ENCODE measurements around the gene CCDC177.
A peak's percentile ranks its signal among the peaks of the same experiment; 100 is the strongest.

CCDC177 gene

DNA sequence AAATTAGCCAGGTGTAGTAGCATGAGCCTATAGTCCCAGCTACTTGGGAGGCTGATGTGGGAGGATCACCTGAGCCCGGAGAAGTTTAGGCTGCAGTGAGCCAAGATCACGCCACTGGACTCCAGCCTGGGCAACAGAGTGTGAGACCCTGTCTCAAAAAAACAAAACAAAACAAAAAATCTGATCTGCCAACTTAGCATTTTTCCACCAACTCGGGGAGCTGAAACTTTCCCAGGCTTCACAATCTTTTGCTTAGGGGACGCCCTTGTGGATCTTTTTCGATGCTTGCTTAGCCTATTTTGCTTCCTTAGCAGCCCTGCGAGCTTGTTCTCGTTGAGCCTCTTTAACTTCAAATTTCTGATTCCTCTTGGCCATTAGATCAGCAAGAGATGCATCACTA, 13.8 kb downstream of the CCDC177 start:
- no peak for DNase-seq

DNA sequence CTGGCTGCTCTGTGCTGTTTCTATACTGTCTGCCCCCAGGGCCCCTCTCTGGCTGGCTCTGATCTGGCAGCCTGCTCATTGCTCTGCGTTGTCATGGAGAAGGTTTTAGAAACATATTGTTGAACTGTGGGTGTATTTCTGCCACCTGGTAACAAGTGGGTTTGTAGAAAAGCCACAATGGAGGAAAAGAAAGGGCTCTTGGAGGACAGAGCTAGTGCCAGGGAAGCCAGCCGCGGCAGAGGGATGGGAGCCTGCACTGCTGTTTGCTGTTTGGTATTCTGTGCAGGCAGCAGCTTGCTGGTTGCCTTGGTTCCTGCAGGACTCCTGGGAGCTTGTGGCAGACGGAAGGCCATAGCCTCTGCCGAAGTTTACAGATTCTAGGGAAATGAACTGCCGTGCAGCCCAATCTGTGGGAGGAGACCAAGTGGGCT, 15.1 kb downstream of the CCDC177 start:
- peak; percentile 89 for DNase-seq

- DNase-seq = no peak
Observed at GRCh38 chr14:69558774-69559173, 15.9 kb downstream of the CCDC177 start.

DNA sequence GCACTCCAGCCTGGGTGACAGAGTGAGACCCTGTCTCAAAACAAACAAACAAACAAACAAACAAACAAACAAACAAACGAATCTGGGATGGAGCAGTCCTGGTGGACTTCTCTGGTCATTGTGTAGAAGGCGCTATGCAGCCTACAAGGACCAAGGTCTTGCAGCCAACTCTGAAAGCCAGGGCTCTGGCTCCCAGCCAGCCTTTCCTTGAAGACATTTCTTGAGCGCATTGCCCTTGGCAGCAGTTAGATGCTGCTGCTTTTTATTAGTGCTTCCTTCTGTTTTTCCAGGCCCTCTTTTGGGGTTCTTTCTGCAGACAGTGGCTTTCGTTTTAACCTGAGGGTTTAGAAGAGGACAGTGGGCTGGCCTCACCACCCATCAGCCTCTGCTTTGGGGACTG, 20.2 kb downstream of the CCDC177 start:
- no peak for DNase-seq

DNA sequence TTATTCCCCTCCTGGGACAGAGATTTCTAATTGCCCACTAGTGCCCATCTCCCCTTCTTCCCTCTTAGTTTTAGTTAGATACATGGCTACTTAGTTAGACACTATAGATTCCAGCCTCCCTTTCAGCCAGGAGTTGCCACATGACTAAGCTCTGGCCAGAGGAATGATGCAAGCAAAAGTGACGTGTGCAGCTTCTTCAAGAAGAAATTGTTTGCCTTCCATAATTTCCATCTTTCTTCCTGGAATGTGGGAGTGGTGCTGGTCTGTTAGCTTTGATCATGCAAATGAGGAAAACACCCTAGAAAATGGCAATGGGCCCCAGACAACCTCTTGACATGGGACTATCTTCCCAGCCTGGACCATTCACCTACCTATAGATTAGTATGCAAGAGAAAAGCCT, 21.4 kb downstream of the CCDC177 start:
- DNase-seq = no peak

- DNase-seq = no peak
Observed at GRCh38 chr14:69551511-69551910, 23.2 kb downstream of the CCDC177 start.

DNA sequence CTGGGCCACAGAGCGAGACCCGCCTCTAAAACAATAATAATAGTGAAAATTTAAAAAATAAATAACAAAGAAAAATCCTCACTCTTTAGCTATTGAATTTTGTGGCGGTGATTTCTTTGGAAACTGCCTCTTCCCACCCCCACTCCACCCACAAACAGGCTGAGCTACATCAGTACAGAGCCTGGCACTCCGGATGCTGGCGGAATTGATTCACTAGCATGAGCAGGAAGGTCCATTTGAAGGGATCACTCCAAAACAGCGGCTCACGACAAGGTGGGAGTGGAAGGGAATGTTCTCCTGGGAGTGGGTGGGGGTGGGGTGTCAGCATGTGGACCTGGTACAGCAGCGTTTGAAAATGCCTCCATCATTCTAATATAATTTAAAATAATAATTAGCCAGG, 26.1 kb downstream of the CCDC177 start:
- no peak for DNase-seq

- peak; percentile 79 for DNase-seq
Observed at GRCh38 chr14:69547701-69548348, 26.8 kb downstream of the CCDC177 start.

DNA sequence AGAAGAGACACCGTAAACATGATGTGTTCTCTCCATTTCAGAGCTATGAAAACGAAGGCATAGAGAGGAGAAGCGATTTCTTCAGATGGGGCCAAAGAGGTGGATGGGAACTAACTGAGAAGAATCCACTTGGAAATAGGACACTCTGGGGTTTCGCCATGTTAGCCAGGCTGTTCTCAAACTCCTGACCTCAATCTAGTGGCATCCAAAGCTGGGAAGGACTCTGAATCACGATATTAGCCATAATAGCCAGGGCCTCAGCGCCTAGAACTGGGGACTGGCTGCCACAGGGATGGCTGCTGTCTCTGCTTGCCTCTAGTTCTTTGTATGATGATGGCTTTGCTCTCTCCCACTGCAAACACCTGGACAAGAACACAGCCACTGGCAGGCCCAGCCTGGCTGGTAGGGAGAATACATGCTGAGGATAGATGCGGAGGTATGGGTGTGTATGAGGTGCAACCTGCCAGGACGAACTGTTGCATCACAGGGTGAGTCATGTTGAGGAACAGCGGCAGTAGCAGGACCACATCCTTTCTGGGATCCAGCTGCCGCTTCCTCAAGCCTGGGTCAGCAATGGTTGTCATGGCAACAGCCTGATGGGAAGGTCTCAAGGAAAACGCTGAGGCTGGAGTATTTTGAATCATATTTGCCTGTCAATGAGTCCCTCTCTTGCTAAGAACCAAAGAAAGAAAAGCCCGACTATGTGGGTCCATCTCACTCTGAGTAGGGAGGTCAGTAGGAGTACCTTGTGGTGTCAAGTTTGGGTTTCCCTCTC, 31.1 kb downstream of the CCDC177 start:
- peak; percentile 84 for DNase-seq

DNA sequence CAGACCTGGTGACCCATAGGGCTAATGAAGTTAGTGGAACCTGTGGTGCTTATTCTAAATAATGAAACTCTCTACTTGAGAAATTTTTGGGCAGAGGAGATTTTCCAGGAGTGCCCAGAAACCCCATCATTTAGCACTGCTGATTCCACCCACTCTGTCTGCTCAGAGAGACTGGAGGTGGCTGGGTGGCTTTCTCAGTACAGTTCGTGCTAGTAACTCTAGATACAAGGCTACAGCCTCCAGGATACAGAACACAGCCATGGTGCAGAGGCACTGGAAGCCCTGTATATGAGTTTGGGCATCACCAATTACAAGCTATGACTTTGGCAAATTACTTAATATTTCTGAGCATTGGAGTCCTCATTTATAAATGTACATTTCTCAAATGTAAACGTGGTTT, 32.4 kb downstream of the CCDC177 start:
- no peak for DNase-seq

DNA sequence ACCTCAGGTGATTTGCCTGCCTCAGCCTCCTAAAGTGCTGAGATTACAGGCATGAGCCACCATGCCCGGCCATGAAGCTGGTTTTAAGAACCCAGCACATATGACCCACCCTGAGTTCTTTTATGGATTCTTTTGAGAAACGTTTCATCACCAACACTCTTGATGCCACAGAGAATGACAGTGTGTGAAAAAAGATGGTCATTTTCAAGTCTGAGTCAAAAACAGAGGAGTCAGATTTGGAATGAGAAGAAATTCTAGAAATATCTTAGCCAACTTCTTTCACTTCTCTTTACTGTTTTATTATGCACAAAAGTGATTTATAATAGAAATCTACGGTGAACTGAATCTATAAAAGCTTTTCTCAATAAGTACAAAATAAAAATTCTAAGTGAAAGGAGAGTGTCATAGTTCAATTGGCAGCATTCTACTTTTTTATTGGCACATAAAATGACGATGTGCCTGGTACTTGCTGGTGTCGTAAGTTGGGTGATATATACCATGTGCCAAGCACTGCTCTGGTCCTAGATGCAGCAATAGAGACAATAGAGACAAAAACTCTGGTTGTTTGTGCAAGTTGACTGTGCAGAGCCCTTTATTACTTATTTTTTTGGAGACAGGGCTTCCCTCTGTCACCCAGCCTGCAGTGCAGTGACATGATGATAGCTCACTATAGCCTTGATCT, 33.9 kb downstream of the CCDC177 start:
- no peak for DNase-seq

DNA sequence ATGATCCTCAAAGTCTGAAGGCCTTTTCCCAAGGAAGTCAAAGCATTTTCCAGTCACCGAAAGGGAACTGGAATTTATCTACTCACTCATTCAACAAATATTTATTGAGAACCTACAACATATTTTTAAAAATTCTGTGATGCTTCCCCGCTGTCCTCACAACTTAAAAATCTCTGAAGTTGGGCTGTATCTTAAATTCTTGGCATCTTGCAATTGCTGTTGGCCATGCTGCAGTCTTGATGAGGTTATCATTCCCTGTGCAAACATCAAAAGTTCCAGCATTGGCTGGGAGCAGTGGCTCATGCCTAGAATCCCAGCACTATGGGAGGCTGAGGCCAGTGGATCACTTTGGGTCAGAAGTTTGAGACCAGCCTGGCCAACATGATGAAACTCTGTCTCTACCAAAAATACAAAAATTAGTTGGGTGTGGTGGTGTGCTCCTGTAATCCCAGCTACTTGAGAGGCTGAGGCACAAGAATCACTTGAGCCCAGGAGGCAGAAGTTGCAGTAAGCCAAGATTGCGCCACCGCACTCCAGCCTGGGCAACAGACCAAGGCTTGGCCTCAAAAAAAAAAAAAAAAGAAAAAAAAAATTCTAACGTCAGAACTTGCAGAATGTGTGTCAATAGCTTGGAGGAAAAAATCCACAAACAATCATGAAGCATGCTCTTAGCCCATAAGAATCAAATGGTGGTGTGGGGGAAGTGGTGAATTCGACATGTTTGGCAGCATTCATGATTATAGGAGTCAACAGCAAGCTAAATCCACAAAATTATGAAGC, 34.9 kb downstream of the CCDC177 start:
- no peak for DNase-seq

- no peak for DNase-seq
Observed at GRCh38 chr14:69538766-69539165, 35.9 kb downstream of the CCDC177 start.

GRCh38 chr14:69537900-69538299, 36.8 kb downstream of the CCDC177 start:
- no peak for DNase-seq

- no peak for DNase-seq
Observed at GRCh38 chr14:69536971-69537370, 37.7 kb downstream of the CCDC177 start.

- DNase-seq = peak; percentile 81
Observed at GRCh38 chr14:69535230-69535848, 39.3 kb downstream of the CCDC177 start.

GRCh38 chr14:69532561-69533340, 41.9 kb downstream of the CCDC177 start:
- no peak for DNase-seq

DNA sequence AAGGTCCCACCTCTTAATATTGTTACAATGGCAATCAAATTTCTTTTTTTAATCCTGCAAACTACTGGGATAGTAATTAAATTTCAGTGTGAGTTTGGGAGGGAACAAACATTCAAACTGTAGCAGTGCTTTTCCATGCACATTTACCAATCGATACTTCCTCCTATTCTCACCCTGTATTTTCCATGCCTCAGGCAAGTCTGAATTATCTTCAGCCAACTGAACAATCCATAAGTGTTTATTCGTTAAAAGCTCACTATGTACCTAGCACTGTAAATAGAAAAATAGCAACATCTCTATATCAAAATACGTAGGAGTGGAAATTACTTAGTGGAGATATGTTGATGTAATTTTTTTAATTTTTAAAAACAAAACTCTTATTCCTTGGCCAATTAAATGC, 43.5 kb downstream of the CCDC177 start:
- no peak for DNase-seq

- no peak for DNase-seq
Observed at GRCh38 chr14:69530095-69530494, 44.6 kb downstream of the CCDC177 start.

DNA sequence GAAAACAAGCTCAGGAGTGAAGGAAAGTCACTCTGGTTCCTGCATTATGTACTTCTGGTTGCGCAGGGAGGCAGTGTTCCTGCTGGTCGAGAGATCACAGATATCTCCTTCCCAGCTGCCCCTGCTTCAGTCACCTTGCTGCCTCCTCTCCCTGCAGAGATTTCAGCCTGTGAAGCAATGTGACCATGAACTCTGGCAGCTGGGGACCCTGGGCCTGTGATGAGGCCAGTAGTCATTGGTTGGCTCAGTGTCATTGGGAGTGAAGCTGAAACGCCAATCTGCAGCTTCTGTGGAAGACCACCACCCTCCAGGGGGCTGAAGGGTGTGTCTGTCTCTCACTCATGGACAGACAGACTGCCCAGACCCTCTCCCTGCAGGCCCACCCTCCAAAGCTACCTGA, 45.1 kb downstream of the CCDC177 start:
- DNase-seq = no peak

GRCh38 chr14:69528930-69529329, 45.7 kb downstream of the CCDC177 start:
- DNase-seq = no peak

DNA sequence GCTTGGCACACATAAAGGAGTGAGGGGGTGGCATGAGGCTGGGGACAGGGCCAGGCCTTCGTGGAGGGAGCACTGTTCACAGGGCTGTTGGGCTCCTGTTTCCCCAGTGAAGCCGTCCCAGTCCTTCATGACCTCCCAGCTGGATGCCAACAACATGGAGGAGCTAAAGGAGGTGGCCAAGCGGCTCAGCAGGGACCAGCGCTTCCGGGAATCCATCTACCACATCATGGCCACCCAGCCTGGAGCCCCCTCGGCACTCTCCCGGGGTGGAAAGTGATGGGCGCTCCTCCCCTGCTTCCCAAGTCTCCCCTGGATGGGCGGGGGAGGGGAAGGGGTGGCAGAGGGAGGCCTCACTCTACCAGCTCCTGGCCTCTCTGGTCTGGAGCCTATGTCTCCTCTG, 46.5 kb downstream of the CCDC177 start:
- DNase-seq = no peak
